Amygdala (tissue), 56 donors: ENCODE data around the gene SUN5.

Source experiments
- DNase-seq, 56 donors: peaks; one replicate each; lab custom pipeline; 2025; lab: John Stamatoyannopoulos, UW

Gene SUN5

DNA sequence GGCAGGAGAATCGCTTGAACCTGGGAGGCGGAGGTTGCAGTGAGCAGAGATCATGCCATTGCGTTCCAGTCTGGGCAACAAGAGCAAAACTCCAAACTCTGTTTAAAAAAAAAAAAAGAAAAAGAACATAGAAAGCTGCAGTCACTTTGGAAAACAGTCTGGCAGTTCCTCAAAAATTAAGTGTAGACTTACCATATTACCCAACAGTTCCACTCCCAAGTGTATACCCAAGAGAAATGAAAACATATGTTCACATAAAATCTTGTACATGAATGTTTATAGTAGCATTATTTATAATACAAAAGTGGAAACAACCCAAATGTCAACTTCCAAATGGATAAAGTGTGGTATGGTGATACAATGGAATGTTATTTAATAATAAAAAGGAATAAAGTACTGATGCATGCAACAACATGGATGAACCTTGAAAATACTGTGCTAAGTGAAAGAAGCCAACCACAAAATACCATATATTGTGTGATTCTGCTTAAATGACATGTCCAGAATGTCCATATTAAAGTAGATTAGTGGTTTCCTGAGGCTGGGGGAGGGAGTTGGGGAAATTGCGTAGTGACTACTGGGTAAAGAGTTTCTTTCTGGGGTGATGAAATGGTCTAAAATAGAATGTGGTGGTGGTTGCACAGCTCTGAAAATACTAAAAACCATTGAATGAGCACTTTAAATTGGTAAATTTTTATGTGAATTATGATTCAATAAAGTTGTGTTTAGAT, 62.9 kb downstream of the SUN5 start:
- no peak for DNase-seq

DNA sequence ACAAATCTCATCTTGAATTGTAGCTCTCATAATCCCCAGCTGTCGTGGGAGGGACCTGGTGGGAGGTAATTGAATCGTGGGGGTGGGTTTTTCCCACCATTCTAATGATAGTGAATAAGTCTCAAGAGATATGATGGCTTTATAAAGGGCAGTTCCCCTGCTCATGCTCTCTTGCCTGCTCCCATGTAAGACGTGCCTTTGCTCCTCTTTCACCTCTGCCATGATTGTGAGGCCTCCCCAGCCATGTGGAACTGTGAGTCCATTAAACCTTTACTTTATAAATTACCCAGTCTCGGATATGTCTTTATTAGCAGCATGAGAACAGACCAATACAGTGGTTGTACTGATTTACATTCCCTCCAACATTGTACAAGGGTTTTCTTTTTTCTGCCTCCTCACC, 69.7 kb downstream of the SUN5 start:
- no peak for DNase-seq
